ENCODE measurements around the gene LRSAM1.

- TF ChIP-seq REST (IDR thresholded peaks at IDR 0.05; ENCODE audit: insufficient read depth in 1 of 2, low read depth in 2 of 2, low read length in 2 of 2) (no peak), TAF1 (IDR thresholded peaks at IDR 0.05; ENCODE audit: borderline replicate concordance, insufficient read depth, low read length) (no peak), POLR2AphosphoS5 (IDR thresholded peaks at IDR 0.05; ENCODE audit: low read depth, low read length) (no peak)
These were observed 51.5 kb downstream of the LRSAM1 start for GRCh38 chr9:127502706-127503378.
